ENCODE data around the gene KIAA1671. TPM values are rescaled to one million over a fixed set of nuclear protein-coding genes. Genes with fewer than 3 reads are reported as not detected.

KIAA1671 gene
- total RNA-seq, 6 donors from 2014 or later: 30.9 to 57.7 (median 42.1) TPM

GRCh38 chr22:25105817-25106650 is 153.5 kb downstream of the KIAA1671 start:
- ATAC-seq (ENCODE audit: low FRiP score in 2 of 2): no peak
- DNase-seq: no peak
- Histone ChIP-seq H3K9me3 (no peaks in the 10 kb centered on the region), H3K36me3 (no peaks in the 10 kb centered on the region), H3K4me1 (peaks cover 4 to 12% (median 9%) of the 10 kb centered on the region in 4 donors), H3K27me3 (no peaks in the 10 kb centered on the region), H3K4me3 (no peak overlapping the region), H3K27ac (no peak overlapping the region)
- 86% methylated on average over 7 of the region's 7 CpGs for WGBS, 2 donors
- TF ChIP-seq EP300 (IDR thresholded peaks at IDR 0.05): no peak
- TF ChIP-seq POLR2AphosphoS5 (IDR thresholded peaks at IDR 0.05): no peak
- no peak for TF ChIP-seq CTCF (IDR thresholded peaks at IDR 0.05)
- TF ChIP-seq POLR2A (IDR thresholded peaks at IDR 0.05): no peak

GRCh38 chr22:25109878-25110595 is 157.5 kb downstream of the KIAA1671 start:
- no peaks in the 10 kb centered on the region for H3K9me3 ChIP-seq
- H3K4me1 ChIP-seq: peaks cover 33 to 51% (median 42%) of the 10 kb centered on the region in 4 donors
- TF ChIP-seq POLR2A (IDR thresholded peaks at IDR 0.05) (no peak), CTCF (IDR thresholded peaks at IDR 0.05) (no peak), EP300 (IDR thresholded peaks at IDR 0.05) (no peak), POLR2AphosphoS5 (IDR thresholded peaks at IDR 0.05) (no peak)
- H3K27ac ChIP-seq: peak overlapping the region; percentile 79 to 87 (median 85)
- H3K27me3 ChIP-seq: no peaks in the 10 kb centered on the region
- ATAC-seq (ENCODE audit: low FRiP score in 2 of 2) (no peak), DNase-seq (no peak)
- H3K36me3 ChIP-seq: no peaks in the 10 kb centered on the region
- WGBS, 2 donors: 81% methylated on average over 6 of the region's 6 CpGs
- peak overlapping the region in 1 of 4 donors; percentile 67 for H3K4me3 ChIP-seq

GRCh38 chr22:25110596-25110845 is 158.0 kb downstream of the KIAA1671 start:
- Histone ChIP-seq H3K27me3 (no peaks in the 10 kb centered on the region), H3K36me3 (no peaks in the 10 kb centered on the region), H3K4me3 (peak overlapping the region in 3 of 4 donors; percentile 56 to 67 (median 62)), H3K9me3 (no peaks in the 10 kb centered on the region), H3K4me1 (peaks cover 34 to 56% (median 46%) of the 10 kb centered on the region in 4 donors), H3K27ac (peak overlapping the region; percentile 79 to 87 (median 85))
- DNase-seq: no peak
- ATAC-seq (ENCODE audit: low FRiP score in 2 of 2): no peak
- 42% methylated on average over 4 of the region's 4 CpGs; no CpG with 5 or more reads in 1 of the 2 donors for WGBS, 2 donors
- no peak for TF ChIP-seq EP300 (IDR thresholded peaks at IDR 0.05)
- no peak for TF ChIP-seq POLR2AphosphoS5 (IDR thresholded peaks at IDR 0.05)
- no peak for TF ChIP-seq CTCF (IDR thresholded peaks at IDR 0.05)
- no peak for TF ChIP-seq POLR2A (IDR thresholded peaks at IDR 0.05)

- Histone ChIP-seq H3K9me3 (no peaks in the 10 kb centered on the region), H3K27me3 (no peaks in the 10 kb centered on the region), H3K36me3 (no peaks in the 10 kb centered on the region), H3K27ac (peak overlapping the region; percentile 79 to 87 (median 85)), H3K4me3 (peak overlapping the region; percentile 28 to 67 (median 59)), H3K4me1 (peaks cover 34 to 59% (median 46%) of the 10 kb centered on the region in 4 donors)
- WGBS, 2 donors: 0 to 4% methylated on average over 14 to 33 of the region's 36 CpGs
- ATAC-seq (ENCODE audit: low FRiP score in 2 of 2): peak; percentile 71 to 80
- no peak for TF ChIP-seq EP300 (IDR thresholded peaks at IDR 0.05)
- TF ChIP-seq POLR2A (IDR thresholded peaks at IDR 0.05): peak in 2 of 4 donors; percentile 26 to 42
- peak in 5 of 6 experiments; percentile 35 to 79 (median 61) for TF ChIP-seq CTCF (IDR thresholded peaks at IDR 0.05)
- peak in 1 of 2 donors; percentile 28 for TF ChIP-seq POLR2AphosphoS5 (IDR thresholded peaks at IDR 0.05)
- peak in 1 of 2 donors; percentile 79 for DNase-seq
Measured at GRCh38 chr22:25110846-25111578, 158.5 kb downstream of the KIAA1671 start.
